H1 (cell line): Measurements from ENCODE around the gene GNRHR.

Source experiments
- ATF2 ChIP-seq: IDR thresholded peaks from 2 replicates; pipeline ENCODE4 v1.6.1; 2012; ENCODE audit warnings: low read length, inconsistent platforms
- CEBPB ChIP-seq: IDR thresholded peaks from 2 replicates; pipeline ENCODE4 v1.6.1; 2012; ENCODE audit warnings: low read depth, low read length
- EZH2 ChIP-seq: fragments of 200-600 bp; sonication (generic); IDR thresholded peaks from 2 replicates; pipeline ENCODE4 v1.7.1; 2012; ENCODE audit warnings: low read depth, mild to moderate bottlenecking, moderate library complexity, low read length, inconsistent platforms; ENCODE audit not compliant: severe bottlenecking
- MAFK ChIP-seq: IDR thresholded peaks from 2 replicates; pipeline ENCODE4 v1.6.1; 2012; ENCODE audit warnings: low read depth, mild to moderate bottlenecking, improper control_type of control experiment, low read length
- POLR2A ChIP-seq, 2 experiments: IDR thresholded peaks; 1 replicate in 1 of 2; 2 replicates in 1 of 2; pipeline ENCODE4 v1.6.1; 2011; ENCODE audit warnings: low read depth in 2 of 2, low read length in 2 of 2, mild to moderate bottlenecking in 2 of 2; ENCODE audit errors: control extremely low read depth in 1 of 2
- POLR2AphosphoS5 ChIP-seq: IDR thresholded peaks from 2 replicates; pipeline ENCODE4 v1.6.1; 2011; ENCODE audit warnings: low read depth, low read length
- RNF2 ChIP-seq: fragments of 200-900, 300-1000 bp; sonication (generic); IDR thresholded peaks from 2 replicates; pipeline ENCODE4 v1.7.1; 2016; ENCODE audit warnings: borderline replicate concordance, low read depth, mild to moderate bottlenecking, antibody characterized with exemption, low read length; ENCODE audit not compliant: poor library complexity, severe bottlenecking; ENCODE audit errors: missing control alignments
- SUZ12 ChIP-seq: fragments of 200-600 bp; sonication (generic); IDR thresholded peaks from 2 replicates; pipeline ENCODE4 v1.6.1; 2012; ENCODE audit warnings: mild to moderate bottlenecking, inconsistent platforms, low read length, moderate library complexity, mixed read lengths
- USF2 ChIP-seq: IDR thresholded peaks from 2 replicates; pipeline ENCODE4 v1.6.1; 2011; ENCODE audit warnings: low read length, improper control_type of control experiment
- TF ChIP-seq, protein P1 (sequence below), 3 experiments: IDR thresholded peaks; 1 replicate in 2 of 3; 2 replicates in 1 of 3; pipeline versions ENCODE4 v1.5.1 to v1.6.1; 2011; ENCODE audit warnings: low read length in 3 of 3, mild to moderate bottlenecking in 3 of 3, inconsistent platforms in 2 of 3, low read depth in 1 of 3, moderate library complexity in 1 of 3; ENCODE audit not compliant: insufficient read depth in 1 of 3; ENCODE audit errors: control extremely low read depth in 1 of 3

DNA sequence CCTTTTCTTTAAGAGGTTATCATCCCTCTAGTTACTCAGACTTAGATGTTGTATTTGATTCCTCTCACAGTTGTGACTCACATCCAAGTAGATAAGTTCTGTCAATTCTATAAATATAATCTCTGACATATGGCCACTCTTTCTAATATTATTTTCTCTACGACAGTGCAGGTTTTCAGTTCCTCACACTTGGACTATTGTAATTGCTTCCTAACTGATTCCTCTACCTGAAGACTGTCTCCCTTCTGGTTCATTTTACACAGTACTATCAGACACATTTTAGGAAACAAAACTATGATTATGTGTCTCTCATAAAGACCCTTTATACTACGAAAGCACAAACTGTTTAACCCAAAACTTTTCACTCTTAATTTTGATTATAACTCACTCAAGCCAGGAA is 31.3 kb upstream of the GNRHR start:
- TF ChIP-seq, protein P1, sequence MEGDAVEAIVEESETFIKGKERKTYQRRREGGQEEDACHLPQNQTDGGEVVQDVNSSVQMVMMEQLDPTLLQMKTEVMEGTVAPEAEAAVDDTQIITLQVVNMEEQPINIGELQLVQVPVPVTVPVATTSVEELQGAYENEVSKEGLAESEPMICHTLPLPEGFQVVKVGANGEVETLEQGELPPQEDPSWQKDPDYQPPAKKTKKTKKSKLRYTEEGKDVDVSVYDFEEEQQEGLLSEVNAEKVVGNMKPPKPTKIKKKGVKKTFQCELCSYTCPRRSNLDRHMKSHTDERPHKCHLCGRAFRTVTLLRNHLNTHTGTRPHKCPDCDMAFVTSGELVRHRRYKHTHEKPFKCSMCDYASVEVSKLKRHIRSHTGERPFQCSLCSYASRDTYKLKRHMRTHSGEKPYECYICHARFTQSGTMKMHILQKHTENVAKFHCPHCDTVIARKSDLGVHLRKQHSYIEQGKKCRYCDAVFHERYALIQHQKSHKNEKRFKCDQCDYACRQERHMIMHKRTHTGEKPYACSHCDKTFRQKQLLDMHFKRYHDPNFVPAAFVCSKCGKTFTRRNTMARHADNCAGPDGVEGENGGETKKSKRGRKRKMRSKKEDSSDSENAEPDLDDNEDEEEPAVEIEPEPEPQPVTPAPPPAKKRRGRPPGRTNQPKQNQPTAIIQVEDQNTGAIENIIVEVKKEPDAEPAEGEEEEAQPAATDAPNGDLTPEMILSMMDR (IDR thresholded peaks at IDR 0.05; ENCODE audit: control extremely low read depth in 1 of 3, insufficient read depth in 1 of 3, low read depth in 1 of 3, low read length in 3 of 3): no peak
- TF ChIP-seq EZH2 (no peak), MAFK (no peak), POLR2AphosphoS5 (no peak), CEBPB (no peak), RNF2 (no peak), POLR2A (IDR thresholded peaks at IDR 0.05; ENCODE audit: control extremely low read depth in 1 of 2, low read depth in 2 of 2, low read length in 2 of 2) (no peak), ATF2 (no peak), SUZ12 (no peak), USF2 (no peak)
